ENCODE data around the gene JRKL.

Gene JRKL

GRCh38 chr11:96394773-96395172 lies 5.0 kb downstream of the JRKL start:
- TF ChIP-seq KLF17 (tag by site-specific recombination; IDR thresholded peaks at IDR 0.05) = no peak
- no peak for TF ChIP-seq ZNF302 (tag by site-specific recombination; IDR thresholded peaks at IDR 0.05; ENCODE audit: low read depth)
- TF ChIP-seq ZNF146 (tag by site-specific recombination; IDR thresholded peaks at IDR 0.05) = no peak
- TF ChIP-seq ZNF292 (tag by site-specific recombination; IDR thresholded peaks at IDR 0.05; ENCODE audit: borderline replicate concordance, low read depth) = no peak
- no peak for TF ChIP-seq ZNF449 (tag by site-specific recombination; IDR thresholded peaks at IDR 0.05)
- no peak for TF ChIP-seq ZNF416 (tag by site-specific recombination; IDR thresholded peaks at IDR 0.05)
- TF ChIP-seq ZNF335 (tag by site-specific recombination; conservative IDR thresholded peaks at IDR 0.05) = no peak
- TF ChIP-seq OVOL3 (tag by site-specific recombination; IDR thresholded peaks at IDR 0.05) = no peak
- H3K36me3 ChIP-seq (ENCODE audit: control insufficient read depth in 2 of 2, insufficient read depth in 1 of 2, low read length in 2 of 2) = peaks cover 0 to 3% of the 10 kb centered on the region in 2 experiments; a peak in 1 of 3 replicates
- no peaks in the 10 kb centered on the region for H3K9me3 ChIP-seq (ENCODE audit: control insufficient read depth, insufficient read depth, low read depth, low read length)
- no peak overlapping the region for H3K4me3 ChIP-seq (ENCODE audit: low read depth, low read length)
- no peak overlapping the region for H3K27ac ChIP-seq (ENCODE audit: extremely low read depth, low read depth, low read length)
- ChIA-PET CTCF (interaction anchor here (0.7 to 2.5 kb wide), 9 partner anchors 10 to 559 kb away, joined by 3 to 16 read pairs (median 5); partner anchors contain the start of gene MAML2), POLR2A (interaction anchor here (1.5 kb wide), 1 partner anchor 604 kb away, joined by 3 read pairs; the partner anchor contains the start of gene CEP57)
- H3K4me1 ChIP-seq (ENCODE audit: control insufficient read depth, insufficient read depth, low read length) = no peaks in the 10 kb centered on the region

DNA sequence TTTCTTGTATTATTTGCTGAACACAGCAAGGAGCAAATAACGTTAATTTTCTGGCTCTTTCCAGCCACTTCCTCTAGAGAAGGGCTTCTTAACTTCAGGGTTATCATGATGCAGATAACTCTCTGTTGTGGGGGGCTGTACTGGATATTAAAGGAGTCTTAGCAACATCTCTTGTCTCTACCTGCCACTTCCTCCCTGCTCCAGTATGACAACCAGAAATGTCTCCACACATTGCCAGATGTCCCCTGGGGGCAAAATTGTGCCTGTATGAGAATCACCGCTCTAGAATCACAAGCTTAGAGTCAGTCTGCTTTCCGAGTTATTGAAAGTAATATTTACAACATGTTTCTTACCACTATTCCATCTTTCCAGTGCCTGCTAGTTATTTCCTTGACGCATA lies 6.8 kb downstream of the JRKL start:
- TF ChIP-seq ZSCAN30 (tag by site-specific recombination; IDR thresholded peaks at IDR 0.05) (no peak), ZBTB1 (tag by site-specific recombination; IDR thresholded peaks at IDR 0.05) (no peak)
- CTCF ChIA-PET = no interaction called here
- H3K27ac ChIP-seq (ENCODE audit: extremely low read depth, low read depth, low read length) = no peak overlapping the region
- POLR2A ChIA-PET = no interaction called here
- H3K4me3 ChIP-seq (ENCODE audit: low read depth, low read length) = no peak overlapping the region
- no peaks in the 10 kb centered on the region for H3K36me3 ChIP-seq (ENCODE audit: control insufficient read depth in 2 of 2, insufficient read depth in 1 of 2, low read length in 2 of 2)
- no peaks in the 10 kb centered on the region for H3K9me3 ChIP-seq (ENCODE audit: control insufficient read depth, insufficient read depth, low read depth, low read length)
- no peaks in the 10 kb centered on the region for H3K4me1 ChIP-seq (ENCODE audit: control insufficient read depth, insufficient read depth, low read length)

DNA sequence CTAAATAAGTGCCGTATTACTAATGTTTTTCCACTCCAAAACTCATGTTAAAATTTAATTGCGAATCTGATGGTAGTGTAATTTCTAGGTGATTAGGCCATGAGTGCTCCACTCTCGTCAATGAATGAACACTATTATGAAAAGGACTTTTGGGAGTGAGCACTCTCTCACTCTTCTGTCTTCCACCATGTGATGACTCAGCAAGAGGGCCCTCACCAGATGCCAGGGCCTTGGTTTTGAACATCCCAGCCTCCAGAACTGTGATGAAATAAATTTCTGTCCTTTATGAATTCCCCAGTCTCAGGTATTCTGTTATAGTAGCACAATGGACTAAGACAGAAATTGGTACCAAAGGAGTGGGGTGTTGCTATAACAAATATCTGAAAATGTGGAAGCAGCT lies 8.1 kb downstream of the JRKL start:
- Histone ChIP-seq H3K36me3 (ENCODE audit: control insufficient read depth in 2 of 2, insufficient read depth in 1 of 2, low read length in 2 of 2) (no peaks in the 10 kb centered on the region), H3K9me3 (ENCODE audit: control insufficient read depth, insufficient read depth, low read depth, low read length) (no peaks in the 10 kb centered on the region), H3K27ac (ENCODE audit: extremely low read depth, low read depth, low read length) (no peak overlapping the region), H3K4me1 (ENCODE audit: control insufficient read depth, insufficient read depth, low read length) (no peaks in the 10 kb centered on the region), H3K4me3 (ENCODE audit: low read depth, low read length) (no peak overlapping the region)
- CTCF ChIA-PET = interaction anchor here (0.7 to 1.5 kb wide), 3 partner anchors 8 to 549 kb away, joined by 3 to 4 read pairs (median 3); partner anchors contain the start of gene CCDC82
- TF ChIP-seq ZNF529 (tag by site-specific recombination; IDR thresholded peaks at IDR 0.05; ENCODE audit: insufficient replicate concordance) (no peak), ZNF521 (tag by site-specific recombination; IDR thresholded peaks at IDR 0.05) (no peak), ZNF843 (tag by site-specific recombination; IDR thresholded peaks at IDR 0.05) (no peak)
- POLR2A ChIA-PET = no interaction called here

DNA sequence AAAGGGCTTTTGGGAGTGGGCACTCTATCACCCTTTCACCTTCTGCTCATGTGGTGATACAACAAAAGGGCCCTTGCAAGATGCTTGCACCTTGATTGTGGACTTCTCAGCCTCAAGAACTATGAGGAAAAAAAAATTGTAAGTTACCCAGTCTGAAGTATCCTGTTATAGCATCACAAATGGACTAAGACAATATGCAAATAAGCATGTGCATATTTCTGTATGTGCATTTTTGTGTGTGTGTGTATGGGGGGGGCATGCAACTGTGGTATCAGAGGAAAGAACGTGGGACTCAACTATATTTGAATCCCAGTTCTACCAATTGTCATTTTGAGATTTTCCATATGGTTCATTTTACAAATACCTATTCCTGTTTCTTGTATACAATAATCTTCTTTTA lies 10.9 kb downstream of the JRKL start:
- Histone ChIP-seq H3K36me3 (ENCODE audit: control insufficient read depth in 2 of 2, insufficient read depth in 1 of 2, low read length in 2 of 2) (no peaks in the 10 kb centered on the region), H3K4me3 (ENCODE audit: low read depth, low read length) (no peak overlapping the region), H3K9me3 (ENCODE audit: control insufficient read depth, insufficient read depth, low read depth, low read length) (no peaks in the 10 kb centered on the region), H3K27ac (ENCODE audit: extremely low read depth, low read depth, low read length) (no peak overlapping the region), H3K4me1 (ENCODE audit: control insufficient read depth, insufficient read depth, low read length) (no peaks in the 10 kb centered on the region)
- POLR2A ChIA-PET = no interaction called here
- CTCF ChIA-PET = interaction anchor here (1.3 kb wide), 1 partner anchor 565 kb away, joined by 4 read pairs; no protein-coding TSS in a partner anchor
- no peak for TF ChIP-seq GLIS2 (tag by site-specific recombination; IDR thresholded peaks at IDR 0.05)
- TF ChIP-seq AEBP2 (tag by site-specific recombination; IDR thresholded peaks at IDR 0.05; ENCODE audit: borderline replicate concordance) = no peak
- no peak for TF ChIP-seq RBAK (tag by site-specific recombination; IDR thresholded peaks at IDR 0.05)
- TF ChIP-seq YY2 (tag by site-specific recombination; IDR thresholded peaks at IDR 0.05) = no peak
- no peak for TF ChIP-seq ZNF274 (IDR thresholded peaks at IDR 0.05; ENCODE audit: low read length)
- TF ChIP-seq ZNF274 (tag by site-specific recombination; IDR thresholded peaks at IDR 0.05; ENCODE audit: borderline replicate concordance) = no peak
- TF ChIP-seq MYNN (tag by site-specific recombination; IDR thresholded peaks at IDR 0.05; ENCODE audit: borderline replicate concordance) = no peak
- TF ChIP-seq IKZF3 (tag by site-specific recombination; IDR thresholded peaks at IDR 0.05) = no peak
- TF ChIP-seq ZNF174 (tag by site-specific recombination; IDR thresholded peaks at IDR 0.05) = no peak
- TF ChIP-seq, protein P1, sequence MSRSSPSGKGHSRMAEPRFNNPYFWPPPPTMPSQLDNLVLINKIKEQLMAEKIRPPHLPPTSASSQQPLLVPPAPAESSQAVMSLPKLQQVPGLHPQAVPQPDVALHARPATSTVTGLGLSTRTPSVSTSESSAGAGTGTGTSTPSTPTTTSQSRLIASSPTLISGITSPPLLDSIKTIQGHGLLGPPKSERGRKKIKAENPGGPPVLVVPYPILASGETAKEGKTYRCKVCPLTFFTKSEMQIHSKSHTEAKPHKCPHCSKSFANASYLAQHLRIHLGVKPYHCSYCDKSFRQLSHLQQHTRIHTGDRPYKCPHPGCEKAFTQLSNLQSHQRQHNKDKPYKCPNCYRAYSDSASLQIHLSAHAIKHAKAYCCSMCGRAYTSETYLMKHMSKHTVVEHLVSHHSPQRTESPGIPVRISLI (tag by site-specific recombination; IDR thresholded peaks at IDR 0.05) = no peak
- TF ChIP-seq ZXDB (tag by site-specific recombination; IDR thresholded peaks at IDR 0.05) = no peak
- no peak for TF ChIP-seq ZNF169 (tag by site-specific recombination; IDR thresholded peaks at IDR 0.05)

Measured in HEK293 (cell line).